Cardiac fibroblast (primary cell): ENCODE data around the gene FADS2.
"Not testable (repeated sequence)": the region's sequence is repeated elsewhere in the genome, so short reads cannot be mapped to it uniquely, and the experiment has no call there.

Experiments used
- DNase-seq, 2 donors: peaks; one replicate each; pipeline versions ENCODE4 v3.0.0 to v3.0.0-alpha.2; 2010; ENCODE audit warnings: low read depth in 2 of 2
- H3K4me3 ChIP-seq, 2 donors: replicated peaks in 1 of 2; 1 replicate in 1 of 2; 2 replicates in 1 of 2; pipeline ENCODE4 v1.5.1; 2011; ENCODE audit warnings: low read depth in 2 of 2, low read length in 2 of 2, mild to moderate bottlenecking in 2 of 2, moderate library complexity in 1 of 2
- TF ChIP-seq, protein P1 (sequence below): IDR thresholded peaks from one replicate; pipeline ENCODE4 v1.5.1; 2011; ENCODE audit warnings: low read depth, mild to moderate bottlenecking, low read length, inconsistent platforms

The FADS2 gene

DNA sequence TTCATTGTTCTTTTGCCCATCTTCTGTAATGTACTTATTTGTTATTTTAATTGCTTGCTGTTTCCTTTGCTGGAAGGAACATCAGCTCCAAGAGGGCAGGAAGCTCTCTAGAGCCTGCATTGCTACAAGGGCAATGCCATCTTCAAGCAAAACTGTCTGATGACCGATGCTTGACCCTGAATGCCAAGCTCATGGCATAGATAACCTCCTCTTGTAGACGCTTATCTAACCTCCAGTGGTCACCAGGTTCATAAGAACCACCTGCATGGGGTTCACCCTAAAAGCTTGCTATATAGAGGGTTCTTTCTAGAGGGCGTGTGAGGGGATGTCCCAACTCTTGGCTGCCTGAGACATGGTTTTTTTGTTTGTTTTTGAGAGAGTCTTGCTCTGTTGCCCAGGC is 46.8 kb downstream of the FADS2 start:
- DNase-seq = no peak
- no peak overlapping the region for H3K4me3 ChIP-seq
- TF ChIP-seq, protein P1, sequence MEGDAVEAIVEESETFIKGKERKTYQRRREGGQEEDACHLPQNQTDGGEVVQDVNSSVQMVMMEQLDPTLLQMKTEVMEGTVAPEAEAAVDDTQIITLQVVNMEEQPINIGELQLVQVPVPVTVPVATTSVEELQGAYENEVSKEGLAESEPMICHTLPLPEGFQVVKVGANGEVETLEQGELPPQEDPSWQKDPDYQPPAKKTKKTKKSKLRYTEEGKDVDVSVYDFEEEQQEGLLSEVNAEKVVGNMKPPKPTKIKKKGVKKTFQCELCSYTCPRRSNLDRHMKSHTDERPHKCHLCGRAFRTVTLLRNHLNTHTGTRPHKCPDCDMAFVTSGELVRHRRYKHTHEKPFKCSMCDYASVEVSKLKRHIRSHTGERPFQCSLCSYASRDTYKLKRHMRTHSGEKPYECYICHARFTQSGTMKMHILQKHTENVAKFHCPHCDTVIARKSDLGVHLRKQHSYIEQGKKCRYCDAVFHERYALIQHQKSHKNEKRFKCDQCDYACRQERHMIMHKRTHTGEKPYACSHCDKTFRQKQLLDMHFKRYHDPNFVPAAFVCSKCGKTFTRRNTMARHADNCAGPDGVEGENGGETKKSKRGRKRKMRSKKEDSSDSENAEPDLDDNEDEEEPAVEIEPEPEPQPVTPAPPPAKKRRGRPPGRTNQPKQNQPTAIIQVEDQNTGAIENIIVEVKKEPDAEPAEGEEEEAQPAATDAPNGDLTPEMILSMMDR = no peak

DNA sequence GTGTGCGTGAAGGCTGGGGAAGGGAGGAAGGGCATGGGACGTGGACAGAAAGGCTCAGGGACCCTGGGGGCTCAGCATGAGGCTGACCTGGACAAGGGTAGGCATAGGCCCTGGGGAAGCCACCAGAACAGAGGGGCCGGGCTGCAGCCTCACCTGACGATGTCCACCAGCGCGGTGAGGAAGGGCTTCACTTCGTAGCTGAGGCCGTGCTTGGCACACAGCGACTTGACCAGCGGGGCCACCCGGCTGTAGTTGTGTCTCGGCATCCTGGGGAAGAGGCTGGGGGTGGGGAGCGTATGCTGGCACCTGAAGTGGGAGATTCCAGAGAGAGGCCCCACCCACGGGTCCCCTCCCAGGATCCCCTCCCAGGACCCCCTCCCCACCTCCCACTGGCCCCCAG is 47.6 kb downstream of the FADS2 start:
- no peak for DNase-seq
- H3K4me3 ChIP-seq = no peak overlapping the region
- TF ChIP-seq, protein P1 = no peak

DNA sequence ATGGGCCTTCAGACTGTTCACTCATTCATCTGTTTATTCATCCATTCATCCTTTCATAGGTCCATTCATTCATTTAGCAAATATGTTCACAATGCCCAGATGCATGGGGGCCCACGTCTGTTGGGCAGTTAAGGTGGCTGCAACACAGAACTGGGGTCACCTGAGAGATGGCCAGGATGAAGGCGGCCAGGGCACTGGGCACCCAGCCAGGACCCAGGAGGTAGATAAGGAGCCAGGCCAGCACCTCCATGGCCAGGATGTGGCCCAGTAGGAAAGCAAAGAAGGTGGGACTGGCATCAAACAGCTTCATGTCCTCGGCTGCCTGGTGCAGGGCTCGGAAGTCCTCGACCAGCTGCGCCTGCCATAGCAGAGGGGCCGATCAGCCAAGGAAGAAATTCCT is 51.1 kb downstream of the FADS2 start:
- TF ChIP-seq, protein P1 = no peak
- no peak for DNase-seq
- H3K4me3 ChIP-seq = no peak overlapping the region

DNA sequence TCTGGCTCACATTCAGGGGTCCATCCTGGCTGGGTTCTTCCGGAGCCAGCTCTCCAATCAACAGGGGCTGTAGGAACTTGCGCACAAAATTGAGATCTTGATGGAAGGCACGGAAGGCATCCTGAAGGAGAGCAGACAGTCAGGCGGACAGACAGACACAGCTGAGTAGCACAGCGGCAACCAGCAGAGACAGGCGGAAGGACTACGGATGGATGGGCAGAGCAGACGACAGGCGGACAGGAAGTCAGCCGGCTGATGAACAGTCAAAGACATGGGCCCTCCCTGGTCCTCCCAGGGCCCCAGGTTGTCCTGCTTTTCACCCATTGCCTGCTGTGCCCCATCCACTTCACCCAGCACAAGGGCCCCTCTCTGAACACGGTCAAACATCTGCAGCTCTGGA is 51.9 kb downstream of the FADS2 start:
- TF ChIP-seq, protein P1 = no peak
- no peak for DNase-seq
- no peak overlapping the region for H3K4me3 ChIP-seq

DNA sequence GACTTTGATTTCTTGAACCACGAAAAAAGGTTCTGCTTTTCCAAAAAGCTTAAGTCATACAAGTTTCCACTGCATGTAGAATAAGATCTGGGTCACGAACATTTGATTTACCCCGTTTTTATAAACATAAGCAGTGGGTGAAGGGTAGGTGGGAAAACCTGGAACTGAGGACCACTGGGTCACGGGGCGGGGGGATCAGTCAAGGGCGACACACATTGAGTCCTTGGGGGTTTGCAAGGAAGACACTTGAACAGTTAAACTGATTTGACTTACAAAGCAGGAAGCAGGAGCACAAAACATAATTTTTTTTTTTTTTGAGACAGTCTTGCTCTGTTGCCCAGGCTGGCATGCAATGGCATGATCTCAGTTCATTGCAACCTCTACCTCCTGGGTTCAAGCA is 52.4 kb downstream of the FADS2 start:
- DNase-seq = no peak
- TF ChIP-seq, protein P1 = no peak
- H3K4me3 ChIP-seq = no peak overlapping the region

DNA sequence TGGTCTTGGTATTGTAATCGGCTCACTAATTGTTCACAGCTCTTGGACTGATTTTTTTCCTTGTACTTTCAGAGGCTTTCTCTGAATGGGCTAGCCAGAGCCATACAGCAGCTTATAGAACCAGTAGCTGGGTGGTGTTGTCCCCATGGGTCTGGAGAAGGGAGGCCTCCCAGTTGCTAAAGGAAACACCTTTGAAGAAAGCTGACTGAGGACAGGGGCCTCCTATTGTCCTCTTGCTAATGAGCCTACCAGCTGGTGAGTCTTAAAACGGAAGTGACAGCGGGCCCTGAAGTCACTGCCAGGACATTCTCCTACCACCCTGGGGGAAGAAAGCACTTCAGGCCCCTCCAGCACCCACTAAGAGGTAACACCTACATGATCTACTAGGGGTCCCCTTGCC is 53.3 kb downstream of the FADS2 start:
- no peak overlapping the region for H3K4me3 ChIP-seq
- peak in 1 of 2 donors; percentile 22 for DNase-seq
- TF ChIP-seq, protein P1 = no peak

DNA sequence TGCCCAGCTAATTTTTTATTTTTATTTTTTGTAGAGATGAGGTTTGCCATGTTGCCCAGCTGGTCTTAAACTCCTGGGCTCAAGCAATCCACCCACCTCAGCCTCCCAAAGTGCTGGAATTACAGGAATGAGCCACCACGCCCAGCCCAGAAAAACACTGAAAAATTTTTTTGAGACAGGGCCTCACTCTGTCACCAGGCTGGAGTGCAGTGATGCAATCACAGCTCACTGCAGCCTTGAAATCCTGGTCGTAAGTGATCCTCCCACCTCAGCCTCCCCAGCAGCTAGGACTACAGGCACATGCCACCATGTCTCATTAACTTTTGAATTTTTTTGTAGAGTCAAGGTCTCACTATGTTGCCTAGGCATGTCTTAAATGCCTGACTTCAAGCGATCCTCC is 54.2 kb downstream of the FADS2 start:
- peak; percentile 33 to 55 for DNase-seq
- H3K4me3 ChIP-seq = not testable (repeated sequence)

DNA sequence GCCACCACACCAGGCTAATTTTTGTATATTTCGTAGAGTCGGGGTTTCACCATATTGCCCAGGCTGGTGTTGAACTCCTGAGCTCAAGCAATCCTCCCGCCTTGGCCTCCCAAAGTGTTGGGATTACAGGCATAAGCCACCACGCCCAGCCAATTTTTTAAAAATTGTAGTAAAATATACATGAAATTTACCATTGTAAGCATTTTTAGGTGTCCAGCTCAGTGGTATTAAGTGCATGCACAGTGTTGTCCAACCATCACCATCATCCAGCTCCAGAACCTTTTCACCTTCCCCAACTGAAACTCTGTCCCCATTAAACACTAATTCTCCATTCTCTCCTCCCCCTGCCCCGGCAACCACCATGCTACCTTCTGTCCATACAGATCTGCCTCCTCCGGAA is 54.8 kb downstream of the FADS2 start:
- DNase-seq = no peak
- no peak overlapping the region for H3K4me3 ChIP-seq
- TF ChIP-seq, protein P1 = no peak
